ENCODE results near the gene TYROBP.

DNA sequence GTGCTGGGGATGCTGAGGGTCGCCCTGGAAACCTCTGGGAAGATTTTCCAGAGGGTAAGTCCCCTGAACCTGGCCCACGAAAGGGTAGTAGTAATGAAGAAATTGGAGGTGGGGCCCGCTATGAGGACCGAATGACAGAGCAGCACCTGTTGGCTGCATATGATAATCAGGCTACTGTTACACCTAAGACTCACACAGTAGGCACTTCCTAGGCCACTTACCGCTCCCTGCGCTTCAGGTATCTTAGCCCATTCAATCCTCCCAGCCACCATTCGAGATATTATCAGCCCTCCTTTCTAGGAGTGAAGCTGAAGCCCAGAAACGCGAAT is 23.7 kb upstream of the TYROBP start:
- no peak for TF ChIP-seq EZH2 (optimal IDR thresholded peaks at IDR 0.05; ENCODE audit: low read depth, low read length)
- TF ChIP-seq, protein P1, sequence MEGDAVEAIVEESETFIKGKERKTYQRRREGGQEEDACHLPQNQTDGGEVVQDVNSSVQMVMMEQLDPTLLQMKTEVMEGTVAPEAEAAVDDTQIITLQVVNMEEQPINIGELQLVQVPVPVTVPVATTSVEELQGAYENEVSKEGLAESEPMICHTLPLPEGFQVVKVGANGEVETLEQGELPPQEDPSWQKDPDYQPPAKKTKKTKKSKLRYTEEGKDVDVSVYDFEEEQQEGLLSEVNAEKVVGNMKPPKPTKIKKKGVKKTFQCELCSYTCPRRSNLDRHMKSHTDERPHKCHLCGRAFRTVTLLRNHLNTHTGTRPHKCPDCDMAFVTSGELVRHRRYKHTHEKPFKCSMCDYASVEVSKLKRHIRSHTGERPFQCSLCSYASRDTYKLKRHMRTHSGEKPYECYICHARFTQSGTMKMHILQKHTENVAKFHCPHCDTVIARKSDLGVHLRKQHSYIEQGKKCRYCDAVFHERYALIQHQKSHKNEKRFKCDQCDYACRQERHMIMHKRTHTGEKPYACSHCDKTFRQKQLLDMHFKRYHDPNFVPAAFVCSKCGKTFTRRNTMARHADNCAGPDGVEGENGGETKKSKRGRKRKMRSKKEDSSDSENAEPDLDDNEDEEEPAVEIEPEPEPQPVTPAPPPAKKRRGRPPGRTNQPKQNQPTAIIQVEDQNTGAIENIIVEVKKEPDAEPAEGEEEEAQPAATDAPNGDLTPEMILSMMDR (IDR thresholded peaks at IDR 0.05; ENCODE audit: low read length) = no peak
- TF ChIP-seq EZH2phosphoT487 (IDR thresholded peaks at IDR 0.05; ENCODE audit: low read length) = no peak

All from MM.1S (cell line).